Pulmonary artery endothelial cell (primary cell): Measurements from ENCODE around the gene PRELP. TPM values are rescaled to one million over a fixed set of nuclear protein-coding genes. Genes with fewer than 3 reads are reported as not detected.
A peak's percentile ranks its signal among the peaks of the same experiment; 100 is the strongest.
"Not testable (repeated sequence)": the region's sequence is repeated elsewhere in the genome, so short reads cannot be mapped to it uniquely, and the experiment has no call there.

Source experiments
- DNase-seq: peaks from one replicate; pipeline ENCODE4 v3.0.0-alpha.2; 2011; ENCODE audit warnings: low read depth, low spot score
- total RNA-seq: library from RNA; depleted of rRNA; stranded (reverse); fragments of >200 nt; gene quantifications from 2 replicates; pipeline ENCODE4 v1.2.3, GENCODE V29; 2014

The PRELP gene
- total RNA-seq: not detected in 2 replicates

GRCh38 chr1:203475012-203475981, at the start of gene PRELP:
PRELP (plus strand) TSS chr1:203475806; CDS start chr1:203483185, 7,379 bp downstream.
- DNase-seq: no peak

- DNase-seq: no peak
Measured at GRCh38 chr1:203426366-203426765, 49.2 kb upstream of the PRELP start.

GRCh38 chr1:203426870-203427269, 48.7 kb upstream of the PRELP start:
- DNase-seq: no peak

GRCh38 chr1:203427451-203427850, 48.2 kb upstream of the PRELP start:
- no peak for DNase-seq

GRCh38 chr1:203428981-203429599, 46.5 kb upstream of the PRELP start:
- DNase-seq: no peak

- no peak for DNase-seq
Measured at GRCh38 chr1:203435615-203436014, 40.0 kb upstream of the PRELP start.

- DNase-seq: no peak
Measured at GRCh38 chr1:203437696-203438315, 37.8 kb upstream of the PRELP start.

- DNase-seq: no peak
Measured at GRCh38 chr1:203439131-203439730, 36.4 kb upstream of the PRELP start.

GRCh38 chr1:203440771-203441170, 34.8 kb upstream of the PRELP start:
- peak; percentile 61 for DNase-seq

- DNase-seq: no peak
Measured at GRCh38 chr1:203441766-203442165, 33.8 kb upstream of the PRELP start.

GRCh38 chr1:203442821-203443220, 32.8 kb upstream of the PRELP start:
- DNase-seq: no peak

- no peak for DNase-seq
Measured at GRCh38 chr1:203443296-203443695, 32.3 kb upstream of the PRELP start.

- no peak for DNase-seq
Measured at GRCh38 chr1:203444171-203444576, 31.4 kb upstream of the PRELP start.

GRCh38 chr1:203447151-203447550, 28.5 kb upstream of the PRELP start:
- no peak for DNase-seq

- DNase-seq: not testable (repeated sequence)
Measured at GRCh38 chr1:203447598-203447997, 28.0 kb upstream of the PRELP start.

- no peak for DNase-seq
Measured at GRCh38 chr1:203448521-203449061, 27.0 kb upstream of the PRELP start.

- no peak for DNase-seq
Measured at GRCh38 chr1:203450001-203450400, 25.6 kb upstream of the PRELP start.

- DNase-seq: no peak
Measured at GRCh38 chr1:203450479-203451149, 25.0 kb upstream of the PRELP start.

GRCh38 chr1:203451836-203452784, 23.5 kb upstream of the PRELP start:
- DNase-seq: no peak

GRCh38 chr1:203453016-203453415, 22.6 kb upstream of the PRELP start:
- DNase-seq: no peak
